GM12878 (cell line): ENCODE data around the gene SLC9A3. TPM values are rescaled to one million over a fixed set of nuclear protein-coding genes. Genes with fewer than 3 reads are reported as not detected.

Experiments
- ATAC-seq: fragments of 200-7000 bp; cut with Tn5 transposase; 3 replicates; pipeline ENCODE4 v1.9.1; 2020; ENCODE audit warnings: mild to moderate bottlenecking, moderate library complexity
- BruUV-seq: library from RNA; stranded (reverse); fragments of 400-500 nt; replicated peaks from 2 replicates; lab custom pipeline; 2021; lab: Mats Ljungman, UMichigan
- CTCF ChIA-PET: fragments of 300-600 bp; sonication (Branson Sonifier 250); formaldehyde crosslinking; extraction: SDS; loops from one replicate; lab custom pipeline; 2021; ENCODE audit warnings: inconsistent platforms; lab: Yijun Ruan, JAX
- POLR2A ChIA-PET: fragments of 350-600 bp; formaldehyde crosslinking; extraction: SDS; loops from one replicate; lab custom pipeline; 2021; ENCODE audit warnings: inconsistent platforms; lab: Charles Lee
- RAD21 ChIA-PET: fragments of 300-600 bp; sonication (Branson Sonifier 250); formaldehyde crosslinking; loops from one replicate; lab custom pipeline; 2023; ENCODE audit warnings: antibody characterized with exemption; ENCODE audit not compliant: unreplicated experiment; lab: Charles Lee
- SMC1A ChIA-PET: fragments of 300-600 bp; sonication (Branson Sonifier 250); formaldehyde crosslinking; loops from one replicate; lab custom pipeline; 2023; ENCODE audit not compliant: unreplicated experiment, uncharacterized antibody; lab: Charles Lee
- DNase-seq: peaks from one replicate; pipeline ENCODE4 v3.0.0-alpha.2; 2011; ENCODE audit warnings: low read depth, low spot score
- FAIRE-seq: peaks from 3 replicates; lab custom pipeline; 2011; peaks lifted over from hg19 to GRCh38; lab: Jason Lieb, UNC
- H2AFZ ChIP-seq: 2 replicates; pipeline ENCODE4 v1.6.0; 2011; ENCODE audit warnings: low read depth, low read length, control low read depth; ENCODE audit not compliant: control insufficient read depth
- H3K27ac ChIP-seq: 2 replicates; pipeline ENCODE4 v1.5.1; 2011; ENCODE audit warnings: control low read depth; ENCODE audit not compliant: control insufficient read depth, insufficient read depth
- H3K27me3 ChIP-seq, 2 experiments: replicated peaks in 1 of 2; 2 replicates each; pipeline versions ENCODE4 v1.6.0 to v1.6.1; 2011; ENCODE audit warnings: low read length in 1 of 2; ENCODE audit not compliant: control insufficient read depth in 2 of 2, insufficient read depth in 2 of 2
- H3K36me3 ChIP-seq, 2 experiments: 2 replicates each; pipeline ENCODE4 v1.5.1; 2011; ENCODE audit warnings: low read length in 1 of 2; ENCODE audit not compliant: control insufficient read depth in 2 of 2, insufficient read depth in 2 of 2
- H3K4me1 ChIP-seq: 2 replicates; pipeline ENCODE4 v1.6.1; 2011; ENCODE audit warnings: mild to moderate bottlenecking, low read length, moderate library complexity, mixed read lengths; ENCODE audit not compliant: control insufficient read depth, insufficient read depth
- H3K4me2 ChIP-seq: 2 replicates; pipeline ENCODE4 v1.6.0; 2011; ENCODE audit warnings: control low read depth; ENCODE audit not compliant: control insufficient read depth, insufficient read depth
- H3K4me3 ChIP-seq: fragments of 200-600 bp; sonication (generic); 2 replicates; pipeline ENCODE4 v1.5.1; 2016
- H3K79me2 ChIP-seq: 2 replicates; pipeline ENCODE4 v1.6.0; 2011; ENCODE audit warnings: low read length; ENCODE audit not compliant: control insufficient read depth, insufficient read depth
- H3K9ac ChIP-seq: 2 replicates; pipeline ENCODE4 v1.8.0; 2011; ENCODE audit warnings: low read length, control low read depth, mixed read lengths; ENCODE audit not compliant: control insufficient read depth, insufficient read depth
- H3K9me3 ChIP-seq: replicated peaks from 3 replicates; pipeline ENCODE4 v1.5.1; 2011; ENCODE audit warnings: mild to moderate bottlenecking, low read length; ENCODE audit not compliant: control insufficient read depth, insufficient read depth
- H4K20me1 ChIP-seq: 2 replicates; pipeline ENCODE4 v1.6.0; 2011; ENCODE audit not compliant: control insufficient read depth, insufficient read depth
- BCL11A ChIP-seq: IDR thresholded peaks from 2 replicates; pipeline ENCODE4 v1.6.1; 2011; ENCODE audit warnings: low read depth, low read length
- BMI1 ChIP-seq: fragments of 450-650 bp; IDR thresholded peaks from 2 replicates; pipeline ENCODE4 v1.6.1; 2016; ENCODE audit warnings: mild to moderate bottlenecking, moderate library complexity, borderline replicate concordance
- EP300 ChIP-seq, 2 experiments: fragments of 150-350 bp in 1 of 2; IDR thresholded peaks; 2 replicates each; pipeline ENCODE4 v1.6.1; 2011 to 2012; ENCODE audit warnings: low read depth in 2 of 2, low read length in 2 of 2, borderline replicate concordance in 1 of 2, improper control_type of control experiment in 1 of 2, inconsistent platforms in 1 of 2; ENCODE audit not compliant: control insufficient read depth in 1 of 2
- GATAD2B ChIP-seq: fragments of 450-650 bp; conservative IDR thresholded peaks from 2 replicates; pipeline ENCODE4 v1.6.1; 2017; ENCODE audit warnings: low read depth, mild to moderate bottlenecking, moderate library complexity
- IKZF2 ChIP-seq, 2 experiments: fragments of 450-650 bp; IDR thresholded peaks; 2 replicates each; pipeline ENCODE4 v1.6.1; 2017; ENCODE audit warnings: mild to moderate bottlenecking in 2 of 2, moderate library complexity in 2 of 2
- JUND ChIP-seq: IDR thresholded peaks from 2 replicates; pipeline ENCODE4 v1.6.1; 2012; ENCODE audit warnings: low read depth, mild to moderate bottlenecking, low read length, improper control_type of control experiment, moderate library complexity
- MTA2 ChIP-seq: fragments of 450-650 bp; IDR thresholded peaks from 2 replicates; pipeline ENCODE4 v1.6.1; 2016; ENCODE audit warnings: low read depth, mild to moderate bottlenecking, moderate library complexity
- MTA3 ChIP-seq: IDR thresholded peaks from 2 replicates; pipeline ENCODE4 v1.6.1; 2012; ENCODE audit warnings: low read length, inconsistent platforms, borderline replicate concordance
- MYB ChIP-seq: fragments of 150-350 bp; IDR thresholded peaks from 2 replicates; pipeline ENCODE4 v1.6.1; 2014; ENCODE audit warnings: mild to moderate bottlenecking, low read depth, low read length, borderline replicate concordance
- NFYB ChIP-seq: IDR thresholded peaks from 2 replicates; pipeline ENCODE4 v1.6.1; 2011; ENCODE audit warnings: low read depth, mild to moderate bottlenecking, low read length, improper control_type of control experiment, moderate library complexity; ENCODE audit not compliant: insufficient read depth
- NR2C1 ChIP-seq: fragments of 450-650 bp; IDR thresholded peaks from 2 replicates; pipeline ENCODE4 v1.6.1; 2017; ENCODE audit warnings: antibody characterized with exemption, mild to moderate bottlenecking, moderate library complexity
- PAX8 ChIP-seq: fragments of 450-650 bp; IDR thresholded peaks from 2 replicates; pipeline ENCODE4 v1.6.1; 2017; ENCODE audit warnings: mild to moderate bottlenecking, moderate library complexity
- POLR2AphosphoS2 ChIP-seq: IDR thresholded peaks from 2 replicates; pipeline ENCODE4 v1.6.1; 2011; ENCODE audit warnings: low read depth, mild to moderate bottlenecking, low read length, improper control_type of control experiment, moderate library complexity
- RCOR1 ChIP-seq: conservative IDR thresholded peaks from 2 replicates; pipeline ENCODE4 v1.6.1; 2012; ENCODE audit warnings: low read depth, low read length, improper control_type of control experiment
- RELB ChIP-seq: fragments of 450-650 bp; IDR thresholded peaks from 2 replicates; pipeline ENCODE4 v1.6.1; 2017; ENCODE audit warnings: low read depth, mild to moderate bottlenecking, moderate library complexity
- SPI1 ChIP-seq: IDR thresholded peaks from 2 replicates; pipeline ENCODE4 v1.6.1; 2011; ENCODE audit warnings: low read depth, mild to moderate bottlenecking, low read length, moderate library complexity, borderline replicate concordance; ENCODE audit not compliant: insufficient read depth
- SREBF2 ChIP-seq: IDR thresholded peaks from 2 replicates; pipeline ENCODE4 v1.6.1; 2012; ENCODE audit warnings: mild to moderate bottlenecking, low read length
- STAT1 ChIP-seq: fragments of 450-650 bp; conservative IDR thresholded peaks from 2 replicates; pipeline ENCODE4 v1.6.1; 2014; ENCODE audit warnings: antibody characterized with exemption, mild to moderate bottlenecking
- TCF3 ChIP-seq: IDR thresholded peaks from 2 replicates; pipeline ENCODE4 v1.6.1; 2012; ENCODE audit warnings: low read depth, mild to moderate bottlenecking, low read length, borderline replicate concordance; ENCODE audit not compliant: insufficient read depth
- WGBS: methylation state at CpG from one replicate; pipeline ENCODE4 v1.1.6; 2016; ENCODE audit warnings: low lambda C conversion rate; ENCODE audit not compliant: insufficient replicate concordance, insufficient coverage; ENCODE audit errors: missing lambda C conversion rate; 5-methylcytosine and 5-hydroxymethylcytosine counted together
- in situ Hi-C: fragments of 300-500 bp; cut with MboI; formaldehyde crosslinking; loops from 9 replicates; pipeline ENCODE4 v1.14.3; 2018; ENCODE audit warnings: mixed read lengths
- intact Hi-C: fragments of 100-400 bp; cut with micrococcal nuclease; formaldehyde crosslinking; loops from one replicate; pipeline ENCODE4 v1.14.2; 2022; ENCODE audit not compliant: unreplicated experiment
- polyA plus RNA-seq, 11 experiments: library from polyadenylated mRNA; depleted of rRNA in 4 of 11; unstranded in 6 of 11; stranded (reverse) in 5 of 11; fragments of >200 nt; fragmentation: Nextera tagmentation in 4 of 11; fragmentation: Illumina TruSeq in 1 of 11; extraction: Ambion mirVana in 4 of 11; extraction: Trizol in 1 of 11; gene quantifications; 1 replicate in 1 of 11; 2 replicates in 10 of 11; pipeline versions ENCODE4 v1.2.1 to v1.2.3, GENCODE V29; 2011 to 2016; ENCODE audit warnings: inconsistent platforms in 2 of 11, missing spikeins in 2 of 11, low read depth in 1 of 11
- total RNA-seq, 4 experiments: library from RNA; depleted of rRNA in 3 of 4; stranded (reverse); fragments of >200 nt in 3 of 4; fragmentation: Illumina TruSeq in 1 of 4; extraction: Trizol in 1 of 4; gene quantifications; 2 replicates each; pipeline versions ENCODE4 v1.2.1 to v1.2.3, GENCODE V29; 2013 to 2021
- TF ChIP-seq, protein P1 (sequence below): fragments of 450-650 bp; IDR thresholded peaks from 2 replicates; pipeline ENCODE4 v1.6.1; 2016; ENCODE audit warnings: mild to moderate bottlenecking

SLC9A3 gene
- total and polyA plus RNA-seq, 10 of the 15 experiments (the other 5 are each of a cell fraction or from before 2014, with no cell fraction given): 0.04 to 5.2 (median 2.3) TPM; not detected in 1

DNA sequence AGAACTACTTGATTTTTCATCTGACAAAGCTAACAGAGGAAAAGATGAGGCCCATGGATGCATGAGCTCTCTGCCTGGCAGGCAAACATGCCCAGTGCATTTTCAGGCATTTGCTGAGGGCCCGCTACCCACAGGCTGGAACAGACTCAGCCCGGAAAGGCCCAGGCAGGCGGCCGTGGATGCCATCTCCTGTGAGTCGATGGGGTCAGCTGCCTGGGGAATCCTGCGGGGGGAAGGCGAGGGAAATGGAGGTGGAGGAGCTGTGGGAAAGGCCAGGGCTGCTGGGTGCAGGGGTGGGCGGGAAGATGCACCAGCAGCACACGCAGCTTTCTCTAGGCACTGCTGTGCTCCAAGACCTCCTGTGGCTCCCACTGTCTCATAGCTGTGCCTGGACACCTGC lies 13.7 kb downstream of the SLC9A3 start:
- no peak for DNase-seq
- POLR2A ChIA-PET: no interaction called here

More for the DNA sequence above, 13.7 kb downstream of the SLC9A3 start:
- no TSS peak for BruUV-seq
- Histone ChIP-seq H3K27ac (no peak overlapping the region), H3K36me3 (no peaks in the 10 kb centered on the region), H3K79me2 (no peaks in the 10 kb centered on the region), H3K4me2 (no peak overlapping the region), H4K20me1 (no peaks in the 10 kb centered on the region), H3K9ac (no peak overlapping the region), H3K4me3 (no peak overlapping the region), H3K4me1 (no peaks in the 10 kb centered on the region)
- in situ Hi-C loops (no loop called here), intact Hi-C loops (no loop called here)
- ATAC-seq: no peak
- FAIRE-seq: no peak
- SMC1A ChIA-PET: no interaction called here
- CTCF ChIA-PET: no interaction called here
- TF ChIP-seq NFYB (no peak), BCL11A (no peak), MTA2 (no peak), MTA3 (no peak), NR2C1 (no peak), EP300 (IDR thresholded peaks at IDR 0.05; ENCODE audit: borderline replicate concordance in 1 of 2, control insufficient read depth in 1 of 2, low read depth in 2 of 2, low read length in 2 of 2) (no peak), STAT1 (no peak), IKZF2 (IDR thresholded peaks at IDR 0.05) (no peak), SREBF2 (no peak), PAX8 (no peak), MYB (no peak), RCOR1 (no peak), JUND (no peak), RELB (no peak), GATAD2B (no peak), SPI1 (no peak), BMI1 (no peak), POLR2AphosphoS2 (no peak), TCF3 (no peak)
- TF ChIP-seq, protein P1, sequence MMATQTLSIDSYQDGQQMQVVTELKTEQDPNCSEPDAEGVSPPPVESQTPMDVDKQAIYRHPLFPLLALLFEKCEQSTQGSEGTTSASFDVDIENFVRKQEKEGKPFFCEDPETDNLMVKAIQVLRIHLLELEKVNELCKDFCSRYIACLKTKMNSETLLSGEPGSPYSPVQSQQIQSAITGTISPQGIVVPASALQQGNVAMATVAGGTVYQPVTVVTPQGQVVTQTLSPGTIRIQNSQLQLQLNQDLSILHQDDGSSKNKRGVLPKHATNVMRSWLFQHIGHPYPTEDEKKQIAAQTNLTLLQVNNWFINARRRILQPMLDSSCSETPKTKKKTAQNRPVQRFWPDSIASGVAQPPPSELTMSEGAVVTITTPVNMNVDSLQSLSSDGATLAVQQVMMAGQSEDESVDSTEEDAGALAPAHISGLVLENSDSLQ: no peak
- TF ChIP-seq, all 136 proteins: peak for 0
- H2AFZ ChIP-seq: no peak overlapping the region
- RAD21 ChIA-PET: no interaction called here
- H3K9me3 ChIP-seq: no peaks in the 10 kb centered on the region
- 38% methylated on average over 9 of the region's 9 CpGs for WGBS
- H3K27me3 ChIP-seq: no peaks in the 10 kb centered on the region
